HG02938 (cell line): Measurements from ENCODE around the gene RPL10.

Experiments
- ATAC-seq: cut with Tn5 transposase; IDR thresholded peaks from one replicate; pipeline ENCODE4 v1.9.1; 2021; ENCODE audit warnings: mild to moderate bottlenecking, moderate library complexity; ENCODE audit not compliant: unreplicated experiment

RPL10 gene

GRCh38 chrX:154428176-154429171, 30.3 kb downstream of the RPL10 start, which contains the start of gene ATP6AP1:
TSS of gene ATP6AP1 (plus strand) at chrX:154428677. CDS start at chrX:154428693, 16 bp downstream.
- ATAC-seq = peak; percentile 95

- ATAC-seq = no peak
These were observed 31.5 kb downstream of the RPL10 start for GRCh38 chrX:154429711-154430110.

GRCh38 chrX:154430479-154430878, 32.3 kb downstream of the RPL10 start:
- ATAC-seq = no peak

GRCh38 chrX:154430916-154431315, 32.7 kb downstream of the RPL10 start:
- ATAC-seq = no peak

- ATAC-seq = no peak
These were observed 33.2 kb downstream of the RPL10 start for GRCh38 chrX:154431341-154431740.

GRCh38 chrX:154432210-154432609, 34.0 kb downstream of the RPL10 start:
- ATAC-seq = no peak

GRCh38 chrX:154433605-154434004, 35.4 kb downstream of the RPL10 start:
- no peak for ATAC-seq

GRCh38 chrX:154434394-154435168, 36.4 kb downstream of the RPL10 start:
- no peak for ATAC-seq

GRCh38 chrX:154435171-154435733, 37.1 kb downstream of the RPL10 start:
- no peak for ATAC-seq

GRCh38 chrX:154436374-154436982, 38.3 kb downstream of the RPL10 start:
- no peak for ATAC-seq

- ATAC-seq = no peak
These were observed 39.0 kb downstream of the RPL10 start, which contains the start of gene GDI1 for GRCh38 chrX:154436983-154437752. TSS of gene GDI1 (plus strand) at chrX:154437154. CDS start at chrX:154437255, 101 bp downstream.

GRCh38 chrX:154437971-154438893, 40.1 kb downstream of the RPL10 start:
- ATAC-seq = no peak

GRCh38 chrX:154439841-154440240, 41.7 kb downstream of the RPL10 start:
- ATAC-seq = no peak

GRCh38 chrX:154440623-154441357, 42.6 kb downstream of the RPL10 start:
- no peak for ATAC-seq

- no peak for ATAC-seq
These were observed 43.4 kb downstream of the RPL10 start for GRCh38 chrX:154441564-154441963.

- ATAC-seq = no peak
These were observed 44.0 kb downstream of the RPL10 start for GRCh38 chrX:154441984-154442707.

- no peak for ATAC-seq
These were observed 45.3 kb downstream of the RPL10 start for GRCh38 chrX:154443479-154443910.
